ENCODE data around the gene HOXB4. TPM values are rescaled to one million over a fixed set of nuclear protein-coding genes. Genes with fewer than 3 reads are reported as not detected.
A peak's percentile ranks its signal among the peaks of the same experiment; 100 is the strongest.

HOXB4 gene
- total and polyA plus RNA-seq, 2 donors from 2014 or later, result 4.4 to 22.6 TPM

GRCh38 chr17:48593840-48594537 is 15.8 kb upstream of the HOXB4 start:
- H3K9ac ChIP-seq (ENCODE audit: low read length in 3 of 3), result peak overlapping the region in 2 of 3 donors; percentile 56 to 61
- H3K9me3 ChIP-seq (ENCODE audit: control insufficient read depth in 2 of 3, insufficient read depth in 1 of 3, low read length in 3 of 3), result no peaks in the 10 kb centered on the region
- peak; percentile 89 for TF ChIP-seq CTCF (IDR thresholded peaks at IDR 0.05; ENCODE audit: borderline replicate concordance, extremely low read depth, insufficient read depth)
- H3K36me3 ChIP-seq (ENCODE audit: control insufficient read depth in 2 of 3, insufficient read depth in 3 of 3, low read length in 3 of 3), result peaks cover 0 to 12% (median 3%) of the 10 kb centered on the region in 3 donors
- H3K27ac ChIP-seq (ENCODE audit: low read depth in 2 of 2, low read length in 2 of 2), result peak overlapping the region; percentile 88 to 90
- no peaks in the 10 kb centered on the region for H3K27me3 ChIP-seq (ENCODE audit: control insufficient read depth, insufficient read depth, low read length)
- peaks cover 0 to 9% (median 5%) of the 10 kb centered on the region in 3 donors for H3K4me1 ChIP-seq (ENCODE audit: control insufficient read depth in 2 of 3, insufficient read depth in 2 of 3, low read depth in 1 of 3, low read length in 3 of 3)
- no peak for FAIRE-seq
- intact Hi-C loops (cut with DNase I), result loop anchor here (10.0 kb wide), 1 partner anchor 259 kb away; no protein-coding TSS in a partner anchor
- DNase-seq, result peak; percentile 94 to 97 (median 97)
- peak overlapping the region; percentile 2 to 69 (median 67) for H3K4me3 ChIP-seq (ENCODE audit: low read length in 3 of 3)

DNA sequence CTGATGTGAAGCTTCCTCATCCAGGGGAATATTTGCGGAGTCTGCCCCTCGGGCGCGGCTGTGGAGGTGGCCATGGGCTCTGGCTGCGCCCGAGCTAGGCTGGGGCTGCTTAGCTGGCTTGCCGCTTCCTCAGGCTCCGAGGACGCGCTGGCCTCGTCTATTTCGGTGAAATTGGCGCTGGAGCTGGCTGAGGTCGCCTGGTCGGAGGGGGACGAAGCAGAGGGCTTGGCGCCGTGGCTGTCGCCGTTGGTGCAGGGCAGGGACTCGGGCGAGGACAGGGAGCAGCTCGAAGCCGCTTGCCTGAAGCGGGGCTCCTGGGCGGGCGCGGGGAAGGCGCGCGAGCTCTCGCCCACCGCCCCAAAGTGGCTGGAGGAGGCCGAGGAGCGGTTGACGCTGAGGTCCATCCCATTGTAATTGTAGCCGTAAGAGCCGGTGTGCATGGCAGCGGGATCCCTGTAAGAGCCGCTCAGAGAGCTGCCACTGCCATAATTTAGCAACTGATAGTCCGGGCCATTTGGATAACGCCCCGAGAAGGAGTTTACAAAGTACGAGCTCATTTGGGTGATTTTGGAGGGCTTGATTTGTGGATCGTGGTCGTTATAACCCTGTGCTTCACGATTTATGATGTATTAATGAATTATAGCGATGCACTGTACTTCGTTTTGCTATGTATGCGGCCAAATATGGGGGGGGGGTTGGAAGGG is 15.1 kb upstream of the HOXB4 start, which contains the start of gene HOXB5:
HOXB5 (minus strand) TSS at position 654 of the 704 bp plus-strand sequence; CDS start at position 557, 97 bp downstream.
- intact Hi-C loops (cut with DNase I), result loop anchor here (10.0 kb wide), 1 partner anchor 258 kb away; no protein-coding TSS in a partner anchor
- FAIRE-seq, result no peak
- peak within 1 kb of the TSS; percentile 45 to 78 (median 61) for H3K9ac ChIP-seq (ENCODE audit: low read length in 3 of 3)

GRCh38 chr17:48592577-48592976 is 14.4 kb upstream of the HOXB4 start:
- Histone ChIP-seq H3K27me3 (ENCODE audit: control insufficient read depth, insufficient read depth, low read length) (no peaks in the 10 kb centered on the region), H3K4me3 (ENCODE audit: low read length in 3 of 3) (peak overlapping the region; percentile 49 to 69 (median 59)), H3K4me1 (ENCODE audit: control insufficient read depth in 2 of 3, insufficient read depth in 2 of 3, low read depth in 1 of 3, low read length in 3 of 3) (peaks cover 0 to 11% (median 0%) of the 10 kb centered on the region in 3 donors), H3K27ac (ENCODE audit: low read depth in 2 of 2, low read length in 2 of 2) (peak overlapping the region; percentile 92 to 93), H3K9ac (ENCODE audit: low read length in 3 of 3) (peak overlapping the region; percentile 18 to 78 (median 61)), H3K36me3 (ENCODE audit: control insufficient read depth in 2 of 3, insufficient read depth in 3 of 3, low read length in 3 of 3) (peaks cover 0 to 12% (median 3%) of the 10 kb centered on the region in 3 donors), H3K9me3 (ENCODE audit: control insufficient read depth in 2 of 3, insufficient read depth in 1 of 3, low read length in 3 of 3) (no peaks in the 10 kb centered on the region)
- intact Hi-C loops (cut with DNase I), result loop anchor here (10.0 kb wide), 1 partner anchor 258 kb away; no protein-coding TSS in a partner anchor
- FAIRE-seq, result no peak
- TF ChIP-seq CTCF (IDR thresholded peaks at IDR 0.05; ENCODE audit: borderline replicate concordance, extremely low read depth, insufficient read depth), result no peak
- no peak for DNase-seq

More for the DNA sequence above, 15.1 kb upstream of the HOXB4 start, which contains the start of gene HOXB5:
- H3K4me3 ChIP-seq (ENCODE audit: low read length in 3 of 3), result peak within 1 kb of the TSS; percentile 49 to 69 (median 67)
- H3K4me1 ChIP-seq (ENCODE audit: control insufficient read depth in 2 of 3, insufficient read depth in 2 of 3, low read depth in 1 of 3, low read length in 3 of 3), result peaks cover 0 to 8% (median 0%) of the 10 kb centered on the region in 3 donors
- peak within 1 kb of the TSS; percentile 92 to 93 for H3K27ac ChIP-seq (ENCODE audit: low read depth in 2 of 2, low read length in 2 of 2)
- peak in 4 of 5 donors; percentile 66 to 80 (median 78) for DNase-seq
- H3K9me3 ChIP-seq (ENCODE audit: control insufficient read depth in 2 of 3, insufficient read depth in 1 of 3, low read length in 3 of 3), result no peaks in the 10 kb centered on the region
- peaks cover 0 to 12% (median 3%) of the 10 kb centered on the region in 3 donors for H3K36me3 ChIP-seq (ENCODE audit: control insufficient read depth in 2 of 3, insufficient read depth in 3 of 3, low read length in 3 of 3)
- no peak for TF ChIP-seq CTCF (IDR thresholded peaks at IDR 0.05; ENCODE audit: borderline replicate concordance, extremely low read depth, insufficient read depth)
- no peaks in the 10 kb centered on the region for H3K27me3 ChIP-seq (ENCODE audit: control insufficient read depth, insufficient read depth, low read length)
